ENCODE results near the gene GPC6.

DNA sequence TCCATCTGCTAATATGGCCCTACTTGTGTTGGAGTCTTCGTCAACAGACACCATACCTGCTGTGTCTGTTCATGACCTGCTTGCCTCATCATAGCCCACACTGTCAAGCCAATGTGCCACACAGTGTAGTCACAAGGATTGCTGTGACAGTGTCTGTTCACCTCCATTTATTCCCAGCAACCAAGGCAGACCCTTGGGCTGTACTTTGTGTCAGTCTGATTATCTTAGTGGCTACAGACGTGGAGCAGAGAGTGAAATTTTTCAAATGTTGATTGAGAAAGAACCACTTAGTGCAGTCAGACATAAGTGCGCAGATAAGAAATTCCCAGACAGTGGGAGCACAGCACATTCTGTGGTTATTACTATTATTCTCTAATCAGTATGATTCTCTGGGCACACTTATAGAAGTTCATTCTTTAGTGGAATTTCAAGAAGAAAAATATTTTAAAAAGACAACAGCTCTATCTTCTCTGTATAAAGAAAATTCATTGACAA lies 184.6 kb downstream of the GPC6 start:
- TF ChIP-seq EZH2 (IDR thresholded peaks at IDR 0.05) (no peak), EZH2phosphoT487 (IDR thresholded peaks at IDR 0.05) (no peak)

Data from neural progenitor cell (in vitro differentiated cells).